ENCODE data around the gene GAS2L1.

GAS2L1 gene

DNA sequence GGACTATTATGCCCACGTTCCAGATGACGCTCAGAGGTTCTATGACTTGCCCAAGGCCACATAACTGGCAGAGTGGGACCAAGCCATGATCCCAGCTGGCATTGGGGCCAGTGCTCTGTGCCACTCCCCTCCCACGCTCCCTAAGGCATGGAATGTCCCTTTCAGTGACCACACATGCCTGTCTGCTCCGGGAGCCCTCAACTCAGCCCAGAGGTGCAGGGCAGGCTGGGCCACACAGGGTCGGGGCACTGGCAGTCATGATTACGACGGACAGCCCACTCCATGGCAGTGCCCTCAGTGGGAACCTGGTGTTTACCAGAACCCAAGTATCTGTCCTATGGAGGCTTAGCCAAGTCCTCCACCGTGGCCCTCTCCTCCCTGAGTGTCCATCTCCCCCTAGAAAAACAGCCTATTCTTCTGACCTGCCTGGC, 48.7 kb upstream of the GAS2L1 start:
- CTCF ChIA-PET = interaction anchor here (4.4 kb wide), 1 partner anchor 13 kb away, joined by 30 read pairs; no protein-coding TSS in a partner anchor
- POLR2A ChIA-PET = interaction anchor here (1.5 kb wide), 1 partner anchor 9 kb away, joined by 4 read pairs; no protein-coding TSS in a partner anchor

GRCh38 chr22:29258407-29259252, 47.8 kb upstream of the GAS2L1 start:
- Histone ChIP-seq H3K4me1 (ENCODE audit: control insufficient read depth, insufficient read depth, low read length) (no peaks in the 10 kb centered on the region), H3K27ac (ENCODE audit: extremely low read depth, low read depth, low read length) (no peak overlapping the region), H3K36me3 (ENCODE audit: control insufficient read depth in 2 of 2, insufficient read depth in 1 of 2, low read length in 2 of 2) (peaks cover 12 to 34% of the 10 kb centered on the region in 2 experiments; a peak in 2 of 3 replicates), H3K4me3 (ENCODE audit: low read depth, low read length) (no peak overlapping the region), H3K9me3 (ENCODE audit: control insufficient read depth, insufficient read depth, low read depth, low read length) (no peaks in the 10 kb centered on the region)
- ChIA-PET POLR2A (interaction anchor here (1.5 kb wide), 1 partner anchor 8 kb away, joined by 4 read pairs; no protein-coding TSS in a partner anchor), CTCF (no interaction called here)
- no peak for TF ChIP-seq ZNF548 (tag by site-specific recombination; IDR thresholded peaks at IDR 0.05)
- no peak for TF ChIP-seq EGR2 (tag by site-specific recombination; IDR thresholded peaks at IDR 0.05; ENCODE audit: low read depth)
- no peak for TF ChIP-seq ZNF423 (tag by site-specific recombination; IDR thresholded peaks at IDR 0.05)
- TF ChIP-seq GLIS2 (tag by site-specific recombination; IDR thresholded peaks at IDR 0.05) = peak; percentile 16; the same call in 1 of the 2 replicates
- TF ChIP-seq KLF9 (tag by site-specific recombination; IDR thresholded peaks at IDR 0.05; ENCODE audit: low read depth) = peak; percentile 70

More for the DNA sequence above, 48.7 kb upstream of the GAS2L1 start:
- Histone ChIP-seq H3K27ac (ENCODE audit: extremely low read depth, low read depth, low read length) (no peak overlapping the region), H3K9me3 (ENCODE audit: control insufficient read depth, insufficient read depth, low read depth, low read length) (no peaks in the 10 kb centered on the region), H3K4me1 (ENCODE audit: control insufficient read depth, insufficient read depth, low read length) (no peaks in the 10 kb centered on the region), H3K36me3 (ENCODE audit: control insufficient read depth in 2 of 2, insufficient read depth in 1 of 2, low read length in 2 of 2) (peaks cover 12 to 30% of the 10 kb centered on the region in 2 experiments; a peak in 2 of 3 replicates), H3K4me3 (ENCODE audit: low read depth, low read length) (no peak overlapping the region)
- TF ChIP-seq KLF10 (tag by site-specific recombination; IDR thresholded peaks at IDR 0.05) = no peak
- no peak for TF ChIP-seq ZNF670 (tag by site-specific recombination; IDR thresholded peaks at IDR 0.05; ENCODE audit: low read depth)
- TF ChIP-seq, protein P1, sequence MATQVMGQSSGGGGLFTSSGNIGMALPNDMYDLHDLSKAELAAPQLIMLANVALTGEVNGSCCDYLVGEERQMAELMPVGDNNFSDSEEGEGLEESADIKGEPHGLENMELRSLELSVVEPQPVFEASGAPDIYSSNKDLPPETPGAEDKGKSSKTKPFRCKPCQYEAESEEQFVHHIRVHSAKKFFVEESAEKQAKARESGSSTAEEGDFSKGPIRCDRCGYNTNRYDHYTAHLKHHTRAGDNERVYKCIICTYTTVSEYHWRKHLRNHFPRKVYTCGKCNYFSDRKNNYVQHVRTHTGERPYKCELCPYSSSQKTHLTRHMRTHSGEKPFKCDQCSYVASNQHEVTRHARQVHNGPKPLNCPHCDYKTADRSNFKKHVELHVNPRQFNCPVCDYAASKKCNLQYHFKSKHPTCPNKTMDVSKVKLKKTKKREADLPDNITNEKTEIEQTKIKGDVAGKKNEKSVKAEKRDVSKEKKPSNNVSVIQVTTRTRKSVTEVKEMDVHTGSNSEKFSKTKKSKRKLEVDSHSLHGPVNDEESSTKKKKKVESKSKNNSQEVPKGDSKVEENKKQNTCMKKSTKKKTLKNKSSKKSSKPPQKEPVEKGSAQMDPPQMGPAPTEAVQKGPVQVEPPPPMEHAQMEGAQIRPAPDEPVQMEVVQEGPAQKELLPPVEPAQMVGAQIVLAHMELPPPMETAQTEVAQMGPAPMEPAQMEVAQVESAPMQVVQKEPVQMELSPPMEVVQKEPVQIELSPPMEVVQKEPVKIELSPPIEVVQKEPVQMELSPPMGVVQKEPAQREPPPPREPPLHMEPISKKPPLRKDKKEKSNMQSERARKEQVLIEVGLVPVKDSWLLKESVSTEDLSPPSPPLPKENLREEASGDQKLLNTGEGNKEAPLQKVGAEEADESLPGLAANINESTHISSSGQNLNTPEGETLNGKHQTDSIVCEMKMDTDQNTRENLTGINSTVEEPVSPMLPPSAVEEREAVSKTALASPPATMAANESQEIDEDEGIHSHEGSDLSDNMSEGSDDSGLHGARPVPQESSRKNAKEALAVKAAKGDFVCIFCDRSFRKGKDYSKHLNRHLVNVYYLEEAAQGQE (tag by site-specific recombination; IDR thresholded peaks at IDR 0.05) = no peak
- TF ChIP-seq, protein P2, sequence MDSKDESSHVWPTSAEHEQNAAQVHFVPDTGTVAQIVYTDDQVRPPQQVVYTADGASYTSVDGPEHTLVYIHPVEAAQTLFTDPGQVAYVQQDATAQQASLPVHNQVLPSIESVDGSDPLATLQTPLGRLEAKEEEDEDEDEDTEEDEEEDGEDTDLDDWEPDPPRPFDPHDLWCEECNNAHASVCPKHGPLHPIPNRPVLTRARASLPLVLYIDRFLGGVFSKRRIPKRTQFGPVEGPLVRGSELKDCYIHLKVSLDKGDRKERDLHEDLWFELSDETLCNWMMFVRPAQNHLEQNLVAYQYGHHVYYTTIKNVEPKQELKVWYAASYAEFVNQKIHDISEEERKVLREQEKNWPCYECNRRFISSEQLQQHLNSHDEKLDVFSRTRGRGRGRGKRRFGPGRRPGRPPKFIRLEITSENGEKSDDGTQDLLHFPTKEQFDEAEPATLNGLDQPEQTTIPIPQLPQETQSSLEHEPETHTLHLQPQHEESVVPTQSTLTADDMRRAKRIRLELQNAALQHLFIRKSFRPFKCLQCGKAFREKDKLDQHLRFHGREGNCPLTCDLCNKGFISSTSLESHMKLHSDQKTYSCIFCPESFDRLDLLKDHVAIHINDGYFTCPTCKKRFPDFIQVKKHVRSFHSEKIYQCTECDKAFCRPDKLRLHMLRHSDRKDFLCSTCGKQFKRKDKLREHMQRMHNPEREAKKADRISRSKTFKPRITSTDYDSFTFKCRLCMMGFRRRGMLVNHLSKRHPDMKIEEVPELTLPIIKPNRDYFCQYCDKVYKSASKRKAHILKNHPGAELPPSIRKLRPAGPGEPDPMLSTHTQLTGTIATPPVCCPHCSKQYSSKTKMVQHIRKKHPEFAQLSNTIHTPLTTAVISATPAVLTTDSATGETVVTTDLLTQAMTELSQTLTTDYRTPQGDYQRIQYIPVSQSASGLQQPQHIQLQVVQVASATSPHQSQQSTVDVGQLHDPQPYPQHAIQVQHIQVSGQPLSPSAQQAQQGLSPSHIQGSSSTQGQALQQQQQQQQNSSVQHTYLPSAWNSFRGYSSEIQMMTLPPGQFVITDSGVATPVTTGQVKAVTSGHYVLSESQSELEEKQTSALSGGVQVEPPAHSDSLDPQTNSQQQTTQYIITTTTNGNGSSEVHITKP (tag by site-specific recombination; IDR thresholded peaks at IDR 0.05) = peak; percentile 91

DNA sequence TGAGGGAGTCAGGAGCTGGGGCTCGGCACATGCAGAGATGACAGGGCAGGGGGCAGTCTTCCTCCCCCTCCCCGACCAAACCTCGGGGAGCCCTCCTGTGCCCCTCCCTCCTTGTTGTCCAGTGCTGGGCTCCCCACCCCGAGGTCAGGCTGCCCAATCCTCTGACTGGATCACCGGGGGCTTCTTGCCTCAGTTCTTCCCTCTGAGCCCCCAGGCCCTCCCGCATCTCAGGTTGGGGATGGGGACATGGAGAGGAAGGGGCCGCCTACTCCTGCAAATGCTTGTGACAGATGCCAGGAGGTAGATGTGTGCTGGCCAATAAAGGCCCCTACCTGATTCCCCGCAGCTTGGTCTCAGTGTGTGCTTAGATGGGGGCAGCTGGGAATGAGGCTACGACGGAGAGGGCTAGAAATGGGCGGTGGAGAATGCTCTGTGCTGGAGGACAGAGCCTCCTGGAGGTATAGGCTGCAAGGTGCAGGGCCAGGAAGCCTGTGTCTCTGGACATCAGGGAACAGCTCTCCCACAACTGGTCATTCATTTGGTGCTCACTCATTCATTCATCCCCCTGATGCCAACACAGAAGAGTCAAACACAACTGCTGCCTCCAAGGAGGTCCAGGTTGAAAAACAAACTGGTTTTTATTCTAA, 47.1 kb upstream of the GAS2L1 start:
- H3K4me1 ChIP-seq (ENCODE audit: control insufficient read depth, insufficient read depth, low read length) = no peaks in the 10 kb centered on the region
- H3K27ac ChIP-seq (ENCODE audit: extremely low read depth, low read depth, low read length) = peak overlapping the region; percentile 31; the same call in 1 of the 2 replicates
- H3K36me3 ChIP-seq (ENCODE audit: control insufficient read depth in 2 of 2, insufficient read depth in 1 of 2, low read length in 2 of 2) = peaks cover 14 to 41% of the 10 kb centered on the region in 2 experiments; a peak in 2 of 3 replicates
- H3K9me3 ChIP-seq (ENCODE audit: control insufficient read depth, insufficient read depth, low read depth, low read length) = no peaks in the 10 kb centered on the region
- CTCF ChIA-PET = no interaction called here
- no peak overlapping the region for H3K4me3 ChIP-seq (ENCODE audit: low read depth, low read length)
- POLR2A ChIA-PET = no interaction called here
- TF ChIP-seq ZNF621 (tag by site-specific recombination; IDR thresholded peaks at IDR 0.05) (no peak), MZF1 (tag by site-specific recombination; IDR thresholded peaks at IDR 0.05; ENCODE audit: borderline replicate concordance) (no peak), ZBTB21 (tag by site-specific recombination; IDR thresholded peaks at IDR 0.05) (no peak), ZNF16 (tag by site-specific recombination; IDR thresholded peaks at IDR 0.05; ENCODE audit: low read depth) (no peak), ZBTB11 (tag by site-specific recombination; conservative IDR thresholded peaks at IDR 0.05; ENCODE audit: low read depth) (no peak), GLIS1 (tag by site-specific recombination; IDR thresholded peaks at IDR 0.05) (0 out of 2 replicates have a peak, but pooled peaks have one; percentile 7), ZNF24 (tag by site-specific recombination; IDR thresholded peaks at IDR 0.05) (no peak)
- TF ChIP-seq, protein P3, sequence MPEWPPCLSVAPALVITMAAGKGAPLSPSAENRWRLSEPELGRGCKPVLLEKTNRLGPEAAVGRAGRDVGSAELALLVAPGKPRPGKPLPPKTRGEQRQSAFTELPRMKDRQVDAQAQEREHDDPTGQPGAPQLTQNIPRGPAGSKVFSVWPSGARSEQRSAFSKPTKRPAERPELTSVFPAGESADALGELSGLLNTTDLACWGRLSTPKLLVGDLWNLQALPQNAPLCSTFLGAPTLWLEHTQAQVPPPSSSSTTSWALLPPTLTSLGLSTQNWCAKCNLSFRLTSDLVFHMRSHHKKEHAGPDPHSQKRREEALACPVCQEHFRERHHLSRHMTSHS (tag by site-specific recombination; IDR thresholded peaks at IDR 0.05) = no peak

All from HEK293 (cell line).